ENCODE results near the gene CAMTA2. TPM values are rescaled to one million over a fixed set of nuclear protein-coding genes. Genes with fewer than 3 reads are reported as not detected.

The CAMTA2 gene
- polyA plus RNA-seq, 1 donor (not counting 4 experiments of a cell fraction or from before 2014, with no cell fraction given): 8.5 TPM

- DNase-seq (ENCODE audit: low read depth, low spot score) (peak; percentile 95), FAIRE-seq (peak; percentile 93)
- peaks cover 11 to 19% of the 10 kb centered on the region in 2 experiments for H3K36me3 ChIP-seq (ENCODE audit: control insufficient read depth in 2 of 2, extremely low read depth in 1 of 2, insufficient read depth in 2 of 2, low read length in 2 of 2)
- H3K4me1 ChIP-seq (ENCODE audit: control insufficient read depth, extremely low read depth, insufficient read depth, low read length): peaks cover 31% of the 10 kb centered on the region
- H2AFZ ChIP-seq (ENCODE audit: control insufficient read depth, low read length): no peak overlapping the region
- peak overlapping the region; percentile 95 for H3K4me2 ChIP-seq (ENCODE audit: control insufficient read depth, extremely low read depth, insufficient read depth, low read depth, low read length)
- H4K20me1 ChIP-seq (ENCODE audit: control insufficient read depth, extremely low read depth, insufficient read depth, low read length): no peaks in the 10 kb centered on the region
- no peaks in the 10 kb centered on the region for H3K9me3 ChIP-seq (ENCODE audit: control insufficient read depth, low read depth, low read length)
- H3K9ac ChIP-seq (ENCODE audit: control insufficient read depth, extremely low read depth, insufficient read depth, low read length): peak overlapping the region; percentile 97
- peak overlapping the region; percentile 71 to 94 (median 92) for H3K4me3 ChIP-seq (ENCODE audit: control insufficient read depth in 2 of 3, extremely low read depth in 1 of 3, insufficient read depth in 2 of 3, low read depth in 1 of 3, low read length in 3 of 3)
- peak overlapping the region; percentile 99 for H3K27ac ChIP-seq (ENCODE audit: control insufficient read depth, insufficient read depth, low read length)
- H3K9me1 ChIP-seq (ENCODE audit: control insufficient read depth, extremely low read depth, insufficient read depth, low read length): no peaks in the 10 kb centered on the region
- H3K27me3 ChIP-seq (ENCODE audit: control insufficient read depth, extremely low read depth, insufficient read depth, low read length): no peaks in the 10 kb centered on the region
- TF ChIP-seq, protein P1, sequence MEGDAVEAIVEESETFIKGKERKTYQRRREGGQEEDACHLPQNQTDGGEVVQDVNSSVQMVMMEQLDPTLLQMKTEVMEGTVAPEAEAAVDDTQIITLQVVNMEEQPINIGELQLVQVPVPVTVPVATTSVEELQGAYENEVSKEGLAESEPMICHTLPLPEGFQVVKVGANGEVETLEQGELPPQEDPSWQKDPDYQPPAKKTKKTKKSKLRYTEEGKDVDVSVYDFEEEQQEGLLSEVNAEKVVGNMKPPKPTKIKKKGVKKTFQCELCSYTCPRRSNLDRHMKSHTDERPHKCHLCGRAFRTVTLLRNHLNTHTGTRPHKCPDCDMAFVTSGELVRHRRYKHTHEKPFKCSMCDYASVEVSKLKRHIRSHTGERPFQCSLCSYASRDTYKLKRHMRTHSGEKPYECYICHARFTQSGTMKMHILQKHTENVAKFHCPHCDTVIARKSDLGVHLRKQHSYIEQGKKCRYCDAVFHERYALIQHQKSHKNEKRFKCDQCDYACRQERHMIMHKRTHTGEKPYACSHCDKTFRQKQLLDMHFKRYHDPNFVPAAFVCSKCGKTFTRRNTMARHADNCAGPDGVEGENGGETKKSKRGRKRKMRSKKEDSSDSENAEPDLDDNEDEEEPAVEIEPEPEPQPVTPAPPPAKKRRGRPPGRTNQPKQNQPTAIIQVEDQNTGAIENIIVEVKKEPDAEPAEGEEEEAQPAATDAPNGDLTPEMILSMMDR (optimal IDR thresholded peaks at IDR 0.05 in 1 of 3, IDR thresholded peaks at IDR 0.05 in 1 of 3, conservative IDR thresholded peaks at IDR 0.05 in 1 of 3; ENCODE audit: extremely low read depth in 1 of 3, insufficient read depth in 2 of 3, low read length in 3 of 3): no peak
- no peak for TF ChIP-seq EZH2 (IDR thresholded peaks at IDR 0.05; ENCODE audit: low read length)
- dilution Hi-C loops (cut with MboI; ENCODE audit: extremely low pct_ligation_motif_present, low sequenced_read_pairs): no loop called here
- H3K79me2 ChIP-seq (ENCODE audit: control insufficient read depth, insufficient read depth, low read length): peaks cover 5% of the 10 kb centered on the region
These were observed 20.5 kb downstream of the CAMTA2 start for GRCh38 chr17:4966844-4967538.

GRCh38 chr17:4965311-4965986, 22.0 kb downstream of the CAMTA2 start:
- peaks cover 5% of the 10 kb centered on the region for H3K79me2 ChIP-seq (ENCODE audit: control insufficient read depth, insufficient read depth, low read length)
- H3K9me1 ChIP-seq (ENCODE audit: control insufficient read depth, extremely low read depth, insufficient read depth, low read length): no peaks in the 10 kb centered on the region
- no peak overlapping the region for H3K9ac ChIP-seq (ENCODE audit: control insufficient read depth, extremely low read depth, insufficient read depth, low read length)
- peaks cover 10 to 15% of the 10 kb centered on the region in 2 experiments for H3K36me3 ChIP-seq (ENCODE audit: control insufficient read depth in 2 of 2, extremely low read depth in 1 of 2, insufficient read depth in 2 of 2, low read length in 2 of 2)
- DNase-seq (ENCODE audit: low read depth, low spot score) (no peak), FAIRE-seq (no peak)
- H3K27ac ChIP-seq (ENCODE audit: control insufficient read depth, insufficient read depth, low read length): no peak overlapping the region
- no peaks in the 10 kb centered on the region for H3K9me3 ChIP-seq (ENCODE audit: control insufficient read depth, low read depth, low read length)
- dilution Hi-C loops (cut with MboI; ENCODE audit: extremely low pct_ligation_motif_present, low sequenced_read_pairs): no loop called here
- no peaks in the 10 kb centered on the region for H4K20me1 ChIP-seq (ENCODE audit: control insufficient read depth, extremely low read depth, insufficient read depth, low read length)
- peaks cover 31% of the 10 kb centered on the region for H3K4me1 ChIP-seq (ENCODE audit: control insufficient read depth, extremely low read depth, insufficient read depth, low read length)
- no peak overlapping the region for H3K4me2 ChIP-seq (ENCODE audit: control insufficient read depth, extremely low read depth, insufficient read depth, low read depth, low read length)
- no peaks in the 10 kb centered on the region for H3K27me3 ChIP-seq (ENCODE audit: control insufficient read depth, extremely low read depth, insufficient read depth, low read length)
- no peak for TF ChIP-seq EZH2 (IDR thresholded peaks at IDR 0.05; ENCODE audit: low read length)
- TF ChIP-seq, protein P1 (optimal IDR thresholded peaks at IDR 0.05 in 1 of 3, IDR thresholded peaks at IDR 0.05 in 1 of 3, conservative IDR thresholded peaks at IDR 0.05 in 1 of 3; ENCODE audit: extremely low read depth in 1 of 3, insufficient read depth in 2 of 3, low read length in 3 of 3): no peak
- no peak overlapping the region for H3K4me3 ChIP-seq (ENCODE audit: control insufficient read depth in 2 of 3, extremely low read depth in 1 of 3, insufficient read depth in 2 of 3, low read depth in 1 of 3, low read length in 3 of 3)
- no peak overlapping the region for H2AFZ ChIP-seq (ENCODE audit: control insufficient read depth, low read length)
